Natural killer cell (primary cell): ENCODE data around the gene PKD2L2. TPM values are rescaled to one million over a fixed set of nuclear protein-coding genes. Genes with fewer than 3 reads are reported as not detected.

Source experiments
- ATAC-seq, 3 donors: fragments of 150-1000 bp in 2 of 3; fragments of 200-7000 bp in 1 of 3; cut with Tn5 transposase; 1 replicate in 1 of 3; 2 replicates in 2 of 3; pipeline ENCODE4 v1.10.0; 2021; ENCODE audit warnings: mild to moderate bottlenecking in 2 of 3, moderate library complexity in 2 of 3
- DNase-seq, 2 donors: peaks; one replicate each; pipeline versions ENCODE4 v3.0.0 to v3.0.0-alpha.2; 2013 to 2021; ENCODE audit warnings: mixed read lengths in 1 of 2
- H3K27ac ChIP-seq: one replicate; pipeline ENCODE4 v1.5.1; 2013; ENCODE audit warnings: mild to moderate bottlenecking, low read length
- H3K27me3 ChIP-seq: one replicate; pipeline ENCODE4 v1.6.1; 2013; ENCODE audit warnings: low read length; ENCODE audit not compliant: control insufficient read depth, insufficient read depth
- H3K36me3 ChIP-seq: one replicate; pipeline ENCODE4 v1.6.1; 2013; ENCODE audit warnings: low read length; ENCODE audit not compliant: control insufficient read depth, insufficient read depth
- H3K4me1 ChIP-seq: one replicate; pipeline ENCODE4 v1.6.1; 2013; ENCODE audit warnings: low read length; ENCODE audit not compliant: control insufficient read depth, insufficient read depth
- H3K4me3 ChIP-seq: one replicate; pipeline ENCODE4 v1.5.1; 2013; ENCODE audit warnings: low read length
- H3K9me3 ChIP-seq: one replicate; pipeline ENCODE4 v1.6.1; 2013; ENCODE audit warnings: low read length; ENCODE audit not compliant: control insufficient read depth, insufficient read depth
- H3K27ac Mint-ChIP-seq, 2 donors: one replicate each; pipeline ENCODE4 v1.8.0; 2022; ENCODE audit warnings: mild to moderate bottlenecking in 2 of 2, mixed read lengths in 2 of 2, moderate library complexity in 1 of 2
- H3K27me3 Mint-ChIP-seq, 2 donors: one replicate each; pipeline ENCODE4 v1.8.0; 2022; ENCODE audit warnings: low read depth in 2 of 2, mixed read lengths in 2 of 2
- H3K36me3 Mint-ChIP-seq: one replicate; pipeline ENCODE4 v1.8.0; 2022; ENCODE audit warnings: mixed read lengths
- H3K4me1 Mint-ChIP-seq, 2 donors: one replicate each; pipeline ENCODE4 v1.8.0; 2022; ENCODE audit warnings: mixed read lengths in 2 of 2
- H3K4me3 Mint-ChIP-seq: one replicate; pipeline ENCODE4 v1.8.0; 2022; ENCODE audit warnings: mild to moderate bottlenecking, moderate library complexity, mixed read lengths
- H3K9me3 Mint-ChIP-seq, 2 donors: one replicate each; pipeline ENCODE4 v1.8.0; 2022; ENCODE audit warnings: mixed read lengths in 2 of 2
- CTCF ChIP-seq: fragments of 200-600 bp; IDR thresholded peaks from one replicate; pipeline ENCODE4 v1.8.0; 2022; ENCODE audit warnings: antibody characterized with exemption
- WGBS: methylation state at CpG from one replicate; pipeline ENCODE4 v1.1.7; 2013; ENCODE audit warnings: missing lambda C conversion rate; ENCODE audit not compliant: insufficient coverage; 5-methylcytosine and 5-hydroxymethylcytosine counted together
- intact Hi-C: fragments of 100-400 bp; cut with micrococcal nuclease; formaldehyde crosslinking; loops from one replicate; pipeline ENCODE4 v1.14.2; 2022
- total RNA-seq, 4 donors: library from RNA; stranded (reverse); fragments of 120-200 nt in 1 of 4; gene quantifications; one replicate each; pipeline versions ENCODE4 v1.2.3 to v1.2.4, GENCODE V29; 2013 to 2022

The PKD2L2 gene
- total RNA-seq, 3 donors from 2014 or later (not counting 1 experiment from before 2014, with no cell fraction given), result 0.78 TPM; not detected in 2

- ATAC-seq (no peak), DNase-seq (no peak)
- Histone ChIP-seq H3K27ac (no peak overlapping the region), H3K4me1 (no peaks in the 10 kb centered on the region), H3K4me3 (no peak overlapping the region), H3K9me3 (no peaks in the 10 kb centered on the region), H3K36me3 (no peaks in the 10 kb centered on the region), H3K27me3 (no peaks in the 10 kb centered on the region)
- Mint-ChIP-seq H3K9me3 (no peaks in the 10 kb centered on the region), H3K4me3 (no peak overlapping the region), H3K36me3 (no peaks in the 10 kb centered on the region), H3K4me1 (no peaks in the 10 kb centered on the region), H3K27ac (no peak overlapping the region), H3K27me3 (no peaks in the 10 kb centered on the region)
- intact Hi-C loops, result no loop called here
- WGBS, result 90% methylated on average over 5 of the region's 7 CpGs
- TF ChIP-seq CTCF, result no peak
Observed at GRCh38 chr5:137870647-137871339, 18.5 kb upstream of the PKD2L2 start.

DNA sequence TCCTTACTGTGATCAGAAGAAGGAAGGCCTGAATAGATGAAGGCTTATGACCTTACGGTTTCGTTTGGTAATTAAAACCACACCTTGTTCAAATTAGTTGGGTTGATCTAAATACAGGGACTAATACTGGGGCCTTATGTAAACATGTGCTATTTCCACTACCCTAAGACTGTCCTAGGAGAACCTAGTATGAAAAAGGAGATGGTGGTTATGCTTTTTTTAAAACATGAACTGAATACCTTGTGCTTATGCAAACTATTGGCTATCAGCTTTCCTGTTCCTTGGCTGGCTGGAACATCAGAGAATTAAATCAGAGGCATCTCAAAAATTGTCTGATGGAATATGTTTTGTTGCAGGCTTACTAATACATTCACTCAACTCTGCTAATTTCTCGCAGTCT, 17.7 kb upstream of the PKD2L2 start:
- H3K4me1 ChIP-seq, result no peaks in the 10 kb centered on the region
- no peaks in the 10 kb centered on the region for H3K36me3 ChIP-seq
- Mint-ChIP-seq H3K9me3 (no peaks in the 10 kb centered on the region), H3K4me1 (no peaks in the 10 kb centered on the region), H3K4me3 (no peak overlapping the region), H3K27me3 (no peaks in the 10 kb centered on the region), H3K36me3 (no peaks in the 10 kb centered on the region), H3K27ac (no peak overlapping the region)
- H3K9me3 ChIP-seq, result no peaks in the 10 kb centered on the region
- DNase-seq, result no peak
- intact Hi-C loops, result no loop called here
- H3K27ac ChIP-seq, result no peak overlapping the region
- 100% methylated on average over 1 of the region's 3 CpGs for WGBS
- H3K27me3 ChIP-seq, result no peaks in the 10 kb centered on the region
- TF ChIP-seq CTCF, result no peak
- ATAC-seq, result no peak
- no peak overlapping the region for H3K4me3 ChIP-seq

- Mint-ChIP-seq H3K4me3 (no peak overlapping the region), H3K4me1 (no peaks in the 10 kb centered on the region), H3K9me3 (no peaks in the 10 kb centered on the region), H3K36me3 (no peaks in the 10 kb centered on the region), H3K27me3 (no peaks in the 10 kb centered on the region), H3K27ac (no peak overlapping the region)
- intact Hi-C loops, result no loop called here
- no peak for ATAC-seq
- Histone ChIP-seq H3K4me3 (no peak overlapping the region), H3K9me3 (no peaks in the 10 kb centered on the region), H3K27ac (no peak overlapping the region), H3K27me3 (no peaks in the 10 kb centered on the region), H3K4me1 (no peaks in the 10 kb centered on the region), H3K36me3 (no peaks in the 10 kb centered on the region)
- WGBS, result 79% methylated on average over 3 of the region's 3 CpGs
- TF ChIP-seq CTCF, result no peak
- no peak for DNase-seq
Observed at GRCh38 chr5:137872466-137872865, 16.8 kb upstream of the PKD2L2 start.

GRCh38 chr5:137876101-137876500, 13.2 kb upstream of the PKD2L2 start:
- DNase-seq, result no peak
- Histone ChIP-seq H3K27ac (no peak overlapping the region), H3K9me3 (no peaks in the 10 kb centered on the region), H3K36me3 (no peaks in the 10 kb centered on the region), H3K4me3 (no peak overlapping the region), H3K27me3 (no peaks in the 10 kb centered on the region), H3K4me1 (no peaks in the 10 kb centered on the region)
- Mint-ChIP-seq H3K4me1 (no peaks in the 10 kb centered on the region), H3K9me3 (no peaks in the 10 kb centered on the region), H3K27ac (no peak overlapping the region), H3K36me3 (no peaks in the 10 kb centered on the region), H3K27me3 (no peaks in the 10 kb centered on the region), H3K4me3 (no peak overlapping the region)
- TF ChIP-seq CTCF, result no peak
- intact Hi-C loops, result no loop called here
- ATAC-seq, result no peak
